ENCODE data around the gene ACSM2B.
"Not testable (repeated sequence)": the region's sequence is repeated elsewhere in the genome, so short reads cannot be mapped to it uniquely, and the experiment has no call there.

The ACSM2B gene

DNA sequence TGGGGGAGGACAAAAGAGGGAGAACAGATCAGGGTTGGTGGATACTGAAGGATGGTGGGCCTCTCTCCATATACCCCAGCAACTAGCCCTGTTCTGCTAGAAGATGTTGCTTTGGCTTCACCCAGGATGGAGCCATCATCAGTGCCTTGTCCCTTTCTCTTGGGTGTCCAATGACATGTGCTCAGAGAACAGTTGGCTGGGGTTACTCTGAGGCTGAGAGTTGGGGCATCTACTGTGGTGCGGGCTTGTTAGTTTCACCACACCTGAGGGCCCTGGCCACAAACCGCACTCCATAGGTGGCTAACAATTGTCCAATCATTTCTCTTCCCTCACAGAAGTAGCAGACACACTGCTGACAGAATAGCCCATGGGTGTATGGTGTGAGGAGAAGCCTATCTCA, 18.9 kb upstream of the ACSM2B start:
- DNase-seq: not testable (repeated sequence)

DNA sequence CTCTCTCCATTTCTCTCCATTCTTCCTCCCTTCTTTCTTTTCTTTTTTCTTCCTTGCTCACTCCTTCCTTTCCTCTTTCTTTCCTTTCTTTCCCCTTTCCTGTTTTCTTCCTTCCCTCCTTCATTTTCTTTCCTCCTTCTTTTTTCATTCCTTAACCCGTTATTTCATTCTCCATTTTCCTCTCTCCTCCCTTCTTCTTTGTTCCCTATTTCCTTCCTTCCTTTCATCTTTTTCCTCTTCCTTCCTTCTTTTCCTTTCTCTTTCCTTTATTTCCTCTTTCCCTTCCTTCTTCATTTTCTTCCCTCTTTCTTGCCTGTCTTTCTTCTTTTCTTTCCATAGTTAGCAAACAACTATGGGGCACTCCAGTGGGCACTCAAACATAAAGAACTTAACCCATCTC, 16.6 kb upstream of the ACSM2B start:
- not testable (repeated sequence) for DNase-seq

- not testable (repeated sequence) for DNase-seq
These were observed 13.3 kb upstream of the ACSM2B start for GRCh38 chr16:20589486-20589885.

DNA sequence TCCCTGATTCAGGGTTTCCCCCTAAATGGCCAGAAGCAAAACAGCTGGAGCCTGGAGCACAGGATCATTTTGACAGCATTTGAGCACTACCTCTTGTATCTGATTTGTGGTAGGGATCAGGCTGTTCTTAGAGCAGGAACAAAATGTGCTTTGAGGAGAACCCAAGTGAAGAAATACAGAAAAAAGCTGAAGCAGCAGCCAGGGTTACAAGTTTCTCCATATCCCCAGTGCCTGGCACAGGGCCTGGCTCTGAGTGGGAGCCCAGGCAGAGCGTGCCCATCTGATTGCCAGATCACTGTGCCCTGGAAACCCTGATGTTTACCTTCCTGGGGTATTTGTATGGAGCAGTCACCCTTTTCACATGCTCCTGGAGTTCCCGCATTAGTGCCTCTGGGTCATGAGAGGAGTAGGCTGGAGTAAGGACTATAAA, 11.5 kb upstream of the ACSM2B start:
- not testable (repeated sequence) for DNase-seq

DNA sequence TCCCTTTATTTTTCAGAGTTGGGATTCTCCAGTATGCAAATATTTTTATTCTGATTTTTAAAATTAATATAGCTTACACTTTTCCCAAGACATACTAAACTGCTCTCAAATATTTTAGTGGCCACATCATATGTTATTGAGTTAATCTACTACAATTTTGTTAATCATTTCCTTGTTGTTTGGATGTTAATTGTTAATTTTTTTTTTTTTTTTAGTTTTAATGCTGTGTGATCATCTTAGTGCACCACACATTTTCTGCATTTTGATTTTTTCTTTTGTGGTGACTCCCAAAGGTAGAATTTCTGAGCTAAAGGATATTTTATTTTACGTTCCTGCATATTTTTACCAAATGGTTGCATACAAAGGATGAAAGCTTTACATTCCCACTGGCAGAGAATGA, 10.5 kb upstream of the ACSM2B start:
- not testable (repeated sequence) for DNase-seq

DNA sequence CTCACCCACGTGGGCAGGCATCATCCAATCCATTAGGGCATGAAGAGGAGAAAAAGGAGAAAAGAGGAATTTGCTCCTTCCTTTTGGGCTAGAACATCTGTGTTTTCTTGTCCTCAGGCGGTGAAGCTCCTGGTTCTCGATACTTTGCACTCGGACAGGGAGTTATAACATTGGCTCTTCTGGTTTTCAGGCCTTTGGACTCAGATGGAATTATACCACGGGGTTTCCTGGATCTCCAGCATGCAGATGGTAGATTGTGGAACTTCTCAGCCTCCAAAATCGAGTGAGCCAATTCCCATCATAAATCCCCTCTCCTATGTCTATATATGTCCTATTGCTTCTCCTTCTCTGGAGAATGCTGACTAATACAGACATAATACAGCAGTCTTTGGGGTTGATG, 9.9 kb upstream of the ACSM2B start:
- DNase-seq: not testable (repeated sequence)

GRCh38 chr16:20580487-20581259, 4.5 kb upstream of the ACSM2B start:
- DNase-seq: not testable (repeated sequence)

DNA sequence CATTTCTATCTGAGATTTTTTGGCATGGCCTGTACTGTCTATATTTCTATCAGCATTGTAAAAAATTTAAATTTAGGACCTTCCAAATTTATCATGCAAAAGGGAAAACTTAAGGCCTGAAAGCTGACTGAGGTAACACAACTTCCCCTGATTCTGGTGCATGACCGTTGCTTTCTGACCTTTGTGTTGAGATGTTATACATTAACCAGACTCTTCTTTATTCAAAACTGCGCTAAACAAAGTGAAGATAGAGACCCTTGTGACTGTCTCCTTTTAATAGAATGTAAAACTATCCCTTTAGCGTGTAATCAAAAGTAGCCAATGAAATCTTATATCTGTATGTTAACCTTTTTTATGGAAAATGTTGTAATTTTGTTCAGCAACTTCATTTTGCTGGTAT, 1.9 kb upstream of the ACSM2B start:
- not testable (repeated sequence) for DNase-seq

DNA sequence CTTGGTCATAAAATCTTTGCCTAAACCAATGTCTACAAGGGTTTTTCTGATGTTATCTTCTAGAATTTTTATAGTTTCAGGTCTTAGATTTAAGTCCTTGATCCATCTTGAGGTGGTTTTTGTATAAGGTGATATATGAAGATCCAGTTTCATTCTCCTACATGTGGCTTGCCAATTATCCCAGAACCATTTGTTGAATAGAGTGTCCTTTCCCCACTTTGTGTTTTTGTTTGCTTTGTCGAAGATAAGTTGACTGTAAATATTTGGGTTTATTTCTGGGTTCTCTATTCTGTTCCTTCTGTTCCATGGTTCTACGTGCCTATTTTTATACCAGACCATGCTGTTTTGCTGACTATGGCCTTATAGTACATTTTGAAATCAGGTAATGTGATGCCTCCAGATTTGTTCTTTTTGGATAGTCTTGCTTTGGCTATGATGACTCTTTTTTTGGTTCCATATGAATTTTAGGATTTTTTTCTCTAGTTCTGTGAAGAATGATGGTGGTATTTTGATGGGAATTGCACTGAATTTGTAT, 7.0 kb downstream of the ACSM2B start:
- DNase-seq: not testable (repeated sequence)

GRCh38 chr16:20568404-20568803, 7.8 kb downstream of the ACSM2B start:
- DNase-seq: no peak

- no peak for DNase-seq
These were observed 9.3 kb downstream of the ACSM2B start for GRCh38 chr16:20566864-20567263.

DNA sequence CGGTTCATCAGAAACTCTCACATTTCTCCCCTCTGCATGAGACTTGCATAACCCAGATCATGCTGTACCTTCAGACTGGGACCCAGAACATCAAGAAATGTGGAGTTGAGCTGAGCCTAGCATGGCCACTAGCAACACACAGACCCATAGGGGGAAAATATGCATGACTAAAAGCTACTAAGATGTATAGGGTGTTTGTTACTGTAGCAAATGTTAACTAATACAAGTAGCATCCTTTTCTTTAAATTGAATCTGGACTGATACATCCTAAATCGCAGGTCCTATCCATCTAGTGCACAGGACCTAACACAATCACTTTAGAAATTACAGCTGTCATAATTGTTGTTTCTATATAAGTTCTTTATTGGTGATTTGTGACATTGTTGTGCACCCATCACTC, 10.8 kb downstream of the ACSM2B start:
- DNase-seq: not testable (repeated sequence)

DNA sequence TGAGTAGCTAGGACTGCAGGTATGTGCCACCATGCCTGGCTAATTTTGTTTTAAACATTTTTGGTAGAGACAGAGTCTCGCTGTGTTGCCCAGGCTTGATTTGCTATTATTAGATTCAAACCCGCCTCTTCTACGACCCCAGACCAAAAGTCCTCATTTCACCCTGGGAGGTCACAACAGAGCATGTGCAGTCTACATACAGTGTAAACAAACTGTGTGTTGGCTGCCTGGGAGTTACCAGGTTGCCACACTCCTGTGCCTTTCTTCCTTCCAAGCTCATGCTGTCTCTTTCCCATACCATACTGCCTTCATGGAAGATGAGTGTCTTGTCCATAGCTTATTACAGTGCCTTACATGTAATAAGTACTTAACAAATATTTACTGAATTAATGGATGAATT, 11.9 kb downstream of the ACSM2B start:
- not testable (repeated sequence) for DNase-seq

DNA sequence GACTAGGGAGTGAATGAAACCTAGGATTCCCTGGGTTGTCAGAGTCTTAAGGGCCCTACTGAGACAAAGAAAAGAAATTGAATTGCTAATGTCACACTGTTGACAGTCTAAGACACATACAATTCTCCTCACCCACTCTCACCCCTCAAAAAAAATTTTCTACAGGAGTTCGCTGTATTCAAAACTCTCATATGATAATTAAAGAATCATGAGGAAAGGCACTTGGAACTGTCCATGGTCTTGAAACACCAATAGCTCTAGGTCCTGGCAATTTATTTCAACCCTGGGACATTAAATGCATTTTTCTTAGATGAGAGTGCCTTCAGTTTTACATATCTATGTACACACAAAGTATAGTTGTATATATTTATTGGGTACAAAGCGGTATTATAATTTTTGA, 20.5 kb downstream of the ACSM2B start:
- not testable (repeated sequence) for DNase-seq

DNA sequence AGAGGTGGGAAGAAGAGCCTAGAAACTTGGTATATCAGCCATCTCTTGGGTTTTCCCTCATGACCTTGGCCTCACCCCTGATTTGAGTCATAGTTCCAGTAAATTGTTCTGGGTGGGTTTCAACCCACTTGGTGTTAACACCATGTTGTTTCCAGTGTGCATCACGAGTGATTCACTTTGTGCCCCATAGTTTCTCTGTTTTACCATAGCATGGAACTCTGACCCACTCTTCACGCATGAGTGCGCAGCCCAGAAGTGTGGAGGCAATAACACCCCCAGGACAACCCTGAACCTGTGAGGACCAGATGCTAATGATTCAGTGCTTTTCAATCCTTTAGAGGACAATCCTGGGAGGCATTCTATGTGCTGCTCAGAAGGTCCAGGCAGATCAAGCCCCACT, 21.5 kb downstream of the ACSM2B start:
- DNase-seq: not testable (repeated sequence)

GRCh38 chr16:20553493-20553892, 22.7 kb downstream of the ACSM2B start:
- not testable (repeated sequence) for DNase-seq

- DNase-seq: not testable (repeated sequence)
These were observed 29.2 kb downstream of the ACSM2B start for GRCh38 chr16:20546951-20547350.

DNA sequence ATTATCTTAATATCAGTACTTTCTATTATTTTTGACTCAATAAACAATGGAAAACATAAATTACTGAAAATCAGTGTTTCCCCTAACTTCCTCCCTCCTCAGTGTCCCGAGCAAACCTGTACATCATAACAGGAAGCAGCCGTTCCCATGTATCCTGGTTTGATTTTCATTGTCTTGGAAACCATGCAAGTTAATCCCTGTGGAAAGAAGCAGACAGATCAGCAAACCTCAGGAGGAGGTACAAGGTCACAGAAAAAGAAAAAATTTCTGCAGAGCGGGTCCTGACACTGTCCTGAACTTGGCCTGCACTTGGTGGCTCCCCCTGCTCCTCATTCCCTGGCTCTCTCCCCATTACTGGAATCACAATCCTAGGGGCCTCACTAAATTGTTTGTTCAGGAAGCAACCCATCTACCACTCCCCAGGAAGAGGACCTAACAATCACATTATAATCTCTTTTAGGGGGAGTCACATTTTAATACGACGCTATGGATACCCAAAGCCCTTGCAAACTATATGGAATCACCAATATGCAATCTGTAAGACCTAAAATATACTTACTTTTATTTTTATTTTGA, 29.8 kb downstream of the ACSM2B start:
- not testable (repeated sequence) for DNase-seq

DNA sequence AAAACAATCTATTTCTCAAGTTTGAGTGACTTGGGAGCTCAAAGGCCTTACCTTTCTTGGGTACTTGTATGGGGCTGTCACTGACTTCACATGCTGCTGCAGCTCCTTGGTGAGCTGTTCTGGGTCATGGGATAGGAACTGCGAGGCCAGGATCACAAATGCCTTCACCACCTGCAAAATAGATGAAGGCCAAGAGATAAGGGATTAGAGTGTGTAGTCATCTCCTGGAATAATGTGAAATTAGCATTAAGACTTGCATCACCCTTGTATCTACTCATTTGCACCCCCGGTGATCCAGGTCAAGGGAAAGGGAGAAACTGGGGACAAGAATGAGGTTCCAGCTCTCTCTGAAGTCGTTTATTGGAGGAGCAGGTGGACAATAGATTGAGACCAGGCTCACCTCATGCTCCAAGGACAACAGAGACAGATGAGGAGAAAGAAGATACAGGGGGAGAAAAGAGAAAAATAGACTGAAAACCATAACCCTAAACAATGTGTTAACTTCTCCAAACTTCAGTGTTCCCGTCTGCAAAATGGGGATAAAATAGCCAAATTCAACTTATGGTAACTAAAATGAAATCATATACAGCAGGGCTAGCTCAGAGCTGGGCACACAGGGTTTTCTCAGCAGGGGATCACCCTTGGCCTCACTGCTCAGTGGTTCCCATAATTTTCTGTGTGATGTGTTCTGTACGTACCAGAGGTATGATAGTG, 35.4 kb downstream of the ACSM2B start:
- not testable (repeated sequence) for DNase-seq

GRCh38 chr16:20538687-20539086, 37.5 kb downstream of the ACSM2B start:
- DNase-seq: no peak

DNA sequence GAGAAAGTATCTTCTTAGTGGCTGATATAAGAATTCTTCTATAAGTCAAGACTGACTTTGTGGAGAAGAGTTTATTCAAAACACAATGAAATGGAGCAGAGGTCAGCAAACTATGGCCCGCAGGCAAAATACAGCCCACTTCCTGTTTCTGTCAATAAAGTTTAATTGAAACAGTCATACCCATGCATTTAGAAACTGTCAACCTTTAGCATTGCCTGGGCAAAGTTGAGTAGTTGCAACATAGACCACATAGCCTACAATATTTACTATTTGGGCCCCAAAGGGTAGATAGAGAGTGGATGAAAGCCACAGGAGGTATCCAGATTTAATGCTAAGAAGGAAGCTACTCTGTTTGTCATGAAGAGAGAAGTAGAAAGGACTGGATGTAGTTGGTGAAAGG, 38.0 kb downstream of the ACSM2B start:
- no peak for DNase-seq

DNA sequence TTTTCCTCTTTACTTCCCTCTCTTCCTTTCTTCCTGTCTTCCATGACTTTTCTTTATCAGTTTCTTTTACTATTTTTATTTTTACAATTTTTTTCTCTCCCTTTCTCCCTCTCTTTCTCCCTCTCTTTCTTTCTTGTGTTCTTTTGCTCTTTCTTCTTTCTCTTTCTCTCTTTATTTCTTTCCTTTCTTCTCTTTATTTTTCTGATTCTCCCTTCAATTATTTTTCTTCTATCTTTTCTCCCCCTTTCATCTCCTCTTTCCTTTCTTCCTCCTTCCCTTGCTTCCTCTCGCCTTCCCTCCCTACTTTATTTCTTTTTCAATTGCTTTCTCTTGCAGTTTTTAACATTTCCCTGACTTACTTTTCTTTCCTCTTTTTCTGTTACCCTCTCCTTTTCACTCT, 39.5 kb downstream of the ACSM2B start:
- not testable (repeated sequence) for DNase-seq

GRCh38 chr16:20532284-20532792, 43.8 kb downstream of the ACSM2B start:
- DNase-seq: not testable (repeated sequence)
